ENCODE results near the gene DCC.

DNA sequence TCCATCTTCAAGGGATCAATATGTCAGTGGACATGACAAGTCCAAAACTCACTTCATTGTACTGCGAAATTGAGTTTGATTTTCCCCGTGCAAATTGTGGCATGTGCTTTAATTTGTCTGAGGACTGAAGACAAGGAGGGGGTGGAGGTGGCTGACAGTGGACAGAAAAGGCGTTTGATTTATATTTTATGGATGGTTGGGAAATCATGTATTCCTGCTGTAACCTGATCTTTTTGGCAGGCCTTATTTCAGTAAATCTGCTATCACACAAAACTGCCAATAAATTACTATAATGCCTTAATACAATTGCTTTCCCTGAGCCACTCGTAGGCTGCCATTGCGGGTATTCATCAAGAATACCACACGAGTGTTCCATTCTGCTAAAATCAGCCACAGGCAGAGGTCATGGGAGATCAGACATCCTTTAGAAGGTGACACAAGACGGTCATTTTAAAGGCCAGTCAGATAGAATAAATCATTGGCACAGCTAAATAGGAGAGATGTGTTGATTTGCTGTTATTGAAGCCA, 1164.0 kb downstream of the DCC start:
- TF ChIP-seq, protein P1, sequence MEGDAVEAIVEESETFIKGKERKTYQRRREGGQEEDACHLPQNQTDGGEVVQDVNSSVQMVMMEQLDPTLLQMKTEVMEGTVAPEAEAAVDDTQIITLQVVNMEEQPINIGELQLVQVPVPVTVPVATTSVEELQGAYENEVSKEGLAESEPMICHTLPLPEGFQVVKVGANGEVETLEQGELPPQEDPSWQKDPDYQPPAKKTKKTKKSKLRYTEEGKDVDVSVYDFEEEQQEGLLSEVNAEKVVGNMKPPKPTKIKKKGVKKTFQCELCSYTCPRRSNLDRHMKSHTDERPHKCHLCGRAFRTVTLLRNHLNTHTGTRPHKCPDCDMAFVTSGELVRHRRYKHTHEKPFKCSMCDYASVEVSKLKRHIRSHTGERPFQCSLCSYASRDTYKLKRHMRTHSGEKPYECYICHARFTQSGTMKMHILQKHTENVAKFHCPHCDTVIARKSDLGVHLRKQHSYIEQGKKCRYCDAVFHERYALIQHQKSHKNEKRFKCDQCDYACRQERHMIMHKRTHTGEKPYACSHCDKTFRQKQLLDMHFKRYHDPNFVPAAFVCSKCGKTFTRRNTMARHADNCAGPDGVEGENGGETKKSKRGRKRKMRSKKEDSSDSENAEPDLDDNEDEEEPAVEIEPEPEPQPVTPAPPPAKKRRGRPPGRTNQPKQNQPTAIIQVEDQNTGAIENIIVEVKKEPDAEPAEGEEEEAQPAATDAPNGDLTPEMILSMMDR (IDR thresholded peaks at IDR 0.05), result no peak
- no peak for TF ChIP-seq POLR2A (IDR thresholded peaks at IDR 0.05)
